Measurements from ENCODE around the gene FEM1A.
A peak's percentile ranks its signal among the peaks of the same experiment; 100 is the strongest.
"Not testable (repeated sequence)": the region's sequence is repeated elsewhere in the genome, so short reads cannot be mapped to it uniquely, and the experiment has no call there.

FEM1A gene, protein sequence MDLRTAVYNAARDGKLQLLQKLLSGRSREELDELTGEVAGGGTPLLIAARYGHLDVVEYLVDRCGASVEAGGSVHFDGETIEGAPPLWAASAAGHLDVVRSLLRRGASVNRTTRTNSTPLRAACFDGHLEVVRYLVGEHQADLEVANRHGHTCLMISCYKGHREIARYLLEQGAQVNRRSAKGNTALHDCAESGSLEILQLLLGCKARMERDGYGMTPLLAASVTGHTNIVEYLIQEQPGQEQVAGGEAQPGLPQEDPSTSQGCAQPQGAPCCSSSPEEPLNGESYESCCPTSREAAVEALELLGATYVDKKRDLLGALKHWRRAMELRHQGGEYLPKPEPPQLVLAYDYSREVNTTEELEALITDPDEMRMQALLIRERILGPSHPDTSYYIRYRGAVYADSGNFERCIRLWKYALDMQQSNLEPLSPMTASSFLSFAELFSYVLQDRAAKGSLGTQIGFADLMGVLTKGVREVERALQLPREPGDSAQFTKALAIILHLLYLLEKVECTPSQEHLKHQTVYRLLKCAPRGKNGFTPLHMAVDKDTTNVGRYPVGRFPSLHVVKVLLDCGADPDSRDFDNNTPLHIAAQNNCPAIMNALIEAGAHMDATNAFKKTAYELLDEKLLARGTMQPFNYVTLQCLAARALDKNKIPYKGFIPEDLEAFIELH

DNA sequence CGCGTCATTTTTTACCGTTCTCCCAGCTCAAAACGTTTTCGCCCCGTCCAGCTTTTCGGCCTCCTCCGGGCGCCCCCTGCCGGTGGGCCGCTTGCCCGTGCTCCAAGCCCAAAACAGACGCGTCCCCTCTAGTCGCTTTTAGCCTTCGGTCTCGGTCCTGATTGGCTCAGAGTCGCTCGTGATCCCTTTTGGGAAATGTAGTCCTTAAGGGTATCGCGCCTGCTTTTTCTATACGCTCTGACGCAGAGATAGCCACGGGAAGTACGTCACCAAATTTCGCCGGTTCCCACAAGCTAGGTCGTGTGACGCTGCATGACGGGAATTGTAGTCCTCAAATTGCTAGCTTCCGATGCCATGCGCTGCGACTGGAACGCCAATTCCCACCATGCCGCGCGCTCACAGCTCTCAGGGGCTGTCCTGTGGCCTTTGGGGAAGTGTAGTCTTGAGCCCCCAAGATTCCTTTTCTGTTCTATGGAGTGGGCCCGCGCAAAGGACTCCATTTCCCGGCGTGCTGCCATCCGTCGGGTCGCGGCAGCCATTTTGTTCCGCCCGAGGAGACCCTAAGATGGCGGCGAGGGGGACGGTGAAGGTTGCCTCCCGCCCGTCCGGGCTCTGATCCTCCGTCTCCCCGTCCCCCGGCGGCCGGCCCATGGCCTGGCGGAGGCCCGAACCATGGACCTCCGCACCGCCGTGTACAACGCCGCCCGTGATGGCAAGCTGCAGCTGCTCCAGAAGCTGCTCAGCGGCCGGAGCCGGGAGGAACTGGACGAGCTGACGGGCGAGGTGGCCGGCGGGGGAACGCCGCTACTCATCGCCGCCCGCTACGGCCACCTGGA lies at the start of gene FEM1A:
FEM1A (plus strand) TSS at position 552 of the 836 bp plus-strand sequence; CDS start at position 673, 121 bp downstream.
- peak; percentile 100 for DNase-seq

DNA sequence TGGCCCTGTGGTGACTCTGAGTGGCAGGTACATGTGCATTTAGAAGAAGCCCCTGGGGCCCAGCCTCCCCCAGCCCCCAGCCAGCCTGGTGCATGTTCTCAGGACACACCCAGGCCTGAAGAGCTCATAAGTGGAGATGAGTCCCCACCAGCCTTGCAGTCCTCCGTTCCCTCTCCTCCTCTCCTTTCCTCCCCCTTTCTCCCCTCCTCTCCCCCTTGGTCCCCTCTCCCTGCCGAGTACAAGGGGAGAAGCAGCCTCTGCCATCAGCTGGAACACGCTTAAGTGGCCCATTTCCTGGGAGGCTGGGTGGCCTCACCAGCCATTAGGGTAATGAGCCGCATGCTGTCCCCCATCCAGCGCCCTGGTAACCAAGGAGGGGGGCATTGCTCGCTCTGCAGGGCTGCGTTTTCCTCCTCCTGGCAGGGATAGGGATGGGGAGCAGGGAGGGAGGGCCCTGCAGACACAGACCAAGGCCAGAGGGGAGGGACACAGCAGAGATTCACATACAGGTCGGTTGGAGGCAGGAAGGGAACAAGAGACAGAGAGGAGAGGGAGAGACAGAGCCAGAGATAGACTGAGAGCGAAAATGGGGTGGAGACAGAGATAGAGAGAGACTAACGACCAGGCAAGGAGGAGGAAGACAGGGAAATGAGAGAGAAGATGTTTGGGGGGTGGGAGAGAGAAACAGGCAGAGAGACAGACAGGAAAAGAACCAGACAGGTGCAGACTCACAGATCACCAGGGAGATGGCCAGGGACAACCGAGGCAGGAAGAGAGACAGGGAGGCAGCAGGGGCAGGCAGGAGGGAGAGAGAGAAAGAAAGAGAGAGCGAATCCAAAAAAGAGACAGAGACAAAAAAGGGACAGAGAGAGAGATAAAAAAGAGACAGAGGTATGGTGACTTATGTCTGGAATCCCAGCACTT lies 48.5 kb upstream of the FEM1A start:
- DNase-seq = peak; percentile 21 to 74

DNA sequence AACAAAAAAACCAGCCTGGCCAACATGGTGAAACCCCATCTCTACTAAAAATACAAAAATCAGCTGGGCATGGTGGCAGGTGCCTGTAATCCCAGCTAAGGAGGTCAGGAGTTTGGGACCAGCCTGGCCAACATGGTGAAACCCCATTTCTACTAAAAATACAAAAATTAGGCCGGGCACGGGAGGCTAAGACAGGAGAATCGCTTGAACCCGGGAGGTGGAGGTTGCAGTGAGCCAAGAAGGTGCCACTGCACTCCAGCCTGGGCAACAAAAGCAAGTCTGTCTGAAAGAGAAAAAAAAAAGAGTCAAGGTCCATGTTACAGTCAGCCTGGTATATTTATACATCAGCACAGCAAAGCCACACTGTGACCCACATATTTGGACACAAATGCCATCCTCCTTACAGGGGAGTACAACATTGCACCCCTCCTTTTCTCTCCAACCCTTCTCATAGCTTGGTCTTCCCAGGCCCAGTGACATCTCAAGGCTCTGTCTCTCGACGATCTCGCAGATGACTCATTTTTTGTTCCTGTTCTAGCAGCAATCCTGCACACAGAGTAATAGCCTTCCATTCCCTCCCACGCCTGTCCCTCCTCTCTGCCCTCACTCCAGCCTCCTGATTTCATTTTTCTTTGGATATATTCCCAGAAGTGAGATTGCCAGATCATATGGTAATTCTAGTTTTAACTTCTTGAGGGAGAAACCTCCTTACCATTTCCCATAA lies 46.9 kb upstream of the FEM1A start:
- no peak for DNase-seq

DNA sequence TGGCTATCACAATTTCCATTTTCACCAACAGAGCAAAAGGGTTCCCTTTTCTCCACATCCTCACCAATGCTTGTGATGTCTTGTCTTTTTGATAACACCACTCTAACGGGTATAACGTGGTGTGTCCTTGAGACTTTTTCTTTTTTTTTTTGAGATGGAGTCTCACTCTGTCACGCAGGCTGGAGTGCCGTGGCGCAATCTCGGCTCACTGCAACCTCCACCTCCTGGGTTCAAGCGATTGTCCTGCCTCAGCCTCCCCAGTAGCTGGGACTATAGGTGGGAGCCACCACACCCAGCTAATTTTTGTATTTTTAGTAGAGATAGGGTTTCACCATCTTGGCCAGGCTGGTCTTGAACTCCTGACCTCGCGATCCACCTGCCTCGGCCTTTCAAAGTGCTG lies 46.4 kb upstream of the FEM1A start:
- DNase-seq = not testable (repeated sequence)

DNA sequence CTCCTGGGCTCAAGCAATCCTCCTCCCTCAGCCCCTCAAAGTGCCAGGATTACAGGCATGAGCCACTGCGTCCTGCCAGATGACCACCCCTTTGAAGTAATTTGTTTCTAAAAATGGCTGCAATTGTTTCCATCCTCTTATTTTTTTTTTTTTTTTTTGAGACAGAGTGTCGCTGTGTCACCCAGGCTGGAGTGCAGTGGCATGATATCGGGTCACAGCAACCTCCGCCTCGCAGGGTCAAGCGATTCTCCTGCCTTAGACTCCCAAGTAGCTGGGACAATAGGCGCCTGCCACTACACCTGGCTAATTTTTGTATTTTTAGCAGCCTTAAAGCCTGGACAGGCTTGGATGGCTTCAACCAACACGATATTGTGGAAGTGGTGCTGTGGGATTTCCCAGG lies 45.5 kb upstream of the FEM1A start:
- no peak for DNase-seq

DNA sequence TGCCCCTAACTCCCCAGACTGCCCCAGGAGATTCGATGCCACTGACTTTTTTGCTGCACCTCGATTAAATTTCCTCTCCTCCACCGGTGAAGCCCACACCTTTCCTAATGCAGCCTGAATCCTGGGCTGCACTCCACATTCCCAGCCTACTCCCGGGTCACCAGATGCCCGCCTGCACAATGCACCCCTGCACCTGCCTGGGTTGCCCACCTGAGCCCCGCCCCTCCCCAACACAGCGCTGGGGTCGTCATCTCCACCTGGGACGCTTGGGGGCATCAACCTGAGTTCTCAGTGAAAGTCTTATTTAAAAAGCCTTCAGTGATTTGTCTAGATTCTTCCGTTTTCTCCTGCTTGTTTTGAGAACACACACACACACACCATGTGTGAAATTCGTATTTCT lies 43.3 kb upstream of the FEM1A start:
- DNase-seq = no peak

DNA sequence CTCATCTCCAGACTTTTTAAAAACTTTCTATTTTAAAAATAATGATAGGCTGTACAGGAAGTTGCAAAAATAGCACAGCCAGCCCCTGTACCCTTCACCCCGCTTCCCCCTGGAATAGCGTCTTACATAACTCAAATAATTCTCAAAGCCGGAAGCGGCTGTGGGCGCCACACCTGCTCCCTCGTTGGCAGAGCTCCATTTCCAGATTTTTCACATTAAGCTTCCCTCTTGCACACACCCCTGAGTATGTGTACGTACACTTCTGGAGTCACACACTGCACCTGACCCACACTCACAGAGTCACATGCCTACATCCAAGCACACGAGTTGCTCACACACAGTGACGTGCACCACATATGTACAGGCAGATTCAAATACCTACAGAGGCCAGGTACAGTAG lies 42.9 kb upstream of the FEM1A start:
- DNase-seq = no peak

DNA sequence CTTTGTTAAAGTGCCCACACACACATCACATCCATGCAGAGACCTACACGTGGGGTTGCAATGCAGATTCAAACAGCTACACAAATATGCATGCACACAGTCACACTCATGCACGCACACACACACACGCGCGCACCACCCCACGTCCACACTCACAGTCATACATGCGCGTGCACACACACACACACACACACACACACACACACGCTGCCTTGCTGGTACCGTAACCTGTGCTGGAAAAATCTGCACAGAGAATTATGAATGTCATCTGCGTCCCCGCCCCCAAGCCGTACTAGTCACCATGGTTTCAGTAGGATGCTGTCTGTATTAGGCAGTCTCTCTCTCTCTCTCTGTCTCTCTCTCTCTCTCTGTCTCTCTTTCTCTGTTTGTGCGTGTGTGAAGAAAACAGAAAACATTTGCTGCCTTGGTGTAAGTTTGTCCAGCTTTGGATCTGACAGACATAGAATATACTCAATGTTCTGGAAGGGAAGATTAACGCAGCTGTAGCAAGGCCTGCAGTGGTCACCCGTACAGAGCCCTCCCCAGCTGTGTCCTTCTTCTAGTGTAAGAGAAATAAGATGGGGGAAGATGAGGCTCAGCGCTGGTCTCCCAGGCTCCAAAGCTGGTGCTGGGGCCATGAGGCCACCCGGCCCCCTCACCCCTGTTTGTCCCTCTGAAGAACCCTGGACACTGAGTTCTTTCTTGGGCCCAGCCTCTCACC lies 41.5 kb upstream of the FEM1A start:
- DNase-seq = no peak

DNA sequence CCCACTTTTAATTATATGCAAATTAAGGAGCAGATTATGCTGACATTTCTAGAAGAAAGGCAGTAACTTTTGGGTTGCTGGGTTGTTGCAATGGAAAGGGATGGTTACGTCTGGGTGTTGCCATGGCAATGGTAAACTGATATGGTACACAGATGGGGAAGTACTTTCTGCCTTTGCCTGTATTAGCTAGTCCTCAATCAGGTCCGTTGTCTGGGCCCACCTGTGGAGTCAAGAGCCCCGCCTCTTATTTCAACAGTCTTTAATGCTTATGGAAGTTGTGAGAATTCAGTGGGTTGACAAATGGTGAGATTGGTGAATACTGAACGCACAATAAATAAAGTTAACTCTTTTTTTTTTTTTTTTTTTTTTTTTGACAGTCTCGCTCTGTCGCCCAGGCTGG lies 37.3 kb upstream of the FEM1A start:
- DNase-seq = peak; percentile 82 to 97

DNA sequence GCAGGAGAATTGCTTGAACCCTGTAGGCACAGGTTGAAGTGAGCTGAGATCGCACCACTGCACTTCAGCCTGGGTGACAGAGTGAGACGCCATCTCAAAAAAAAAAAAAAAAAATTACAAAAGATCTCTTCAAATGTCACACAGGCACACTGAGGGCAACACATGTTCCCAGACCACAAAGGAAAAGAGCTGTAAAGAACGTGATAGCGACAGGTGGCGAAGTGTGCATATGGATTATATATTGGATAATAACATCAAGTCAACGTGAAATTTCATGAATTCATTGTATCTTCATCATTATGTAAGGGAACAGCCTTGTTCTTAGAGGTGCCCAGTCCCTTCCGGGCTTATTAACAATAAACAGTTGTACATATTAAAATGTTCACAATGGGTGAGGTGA lies 36.1 kb upstream of the FEM1A start:
- DNase-seq = no peak

DNA sequence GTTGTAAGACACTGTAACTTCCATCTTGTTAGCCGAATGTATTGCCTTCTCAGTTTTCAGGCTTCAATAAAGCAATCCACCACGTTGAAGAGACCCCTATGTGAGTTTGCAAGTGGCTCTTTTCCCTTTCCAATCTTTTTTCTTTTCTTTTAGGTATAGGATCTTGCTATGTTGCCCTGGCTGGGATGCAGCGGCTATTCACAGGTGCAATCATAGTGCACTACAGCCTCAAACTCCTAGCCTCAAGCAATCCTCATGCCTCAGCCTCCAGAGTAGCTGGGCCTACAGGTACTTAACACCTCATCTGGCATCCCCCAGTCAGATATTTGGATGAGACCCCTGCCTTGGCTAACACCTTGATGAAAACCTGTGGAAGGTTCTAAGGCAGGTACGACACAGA lies 33.5 kb upstream of the FEM1A start:
- no peak for DNase-seq

DNA sequence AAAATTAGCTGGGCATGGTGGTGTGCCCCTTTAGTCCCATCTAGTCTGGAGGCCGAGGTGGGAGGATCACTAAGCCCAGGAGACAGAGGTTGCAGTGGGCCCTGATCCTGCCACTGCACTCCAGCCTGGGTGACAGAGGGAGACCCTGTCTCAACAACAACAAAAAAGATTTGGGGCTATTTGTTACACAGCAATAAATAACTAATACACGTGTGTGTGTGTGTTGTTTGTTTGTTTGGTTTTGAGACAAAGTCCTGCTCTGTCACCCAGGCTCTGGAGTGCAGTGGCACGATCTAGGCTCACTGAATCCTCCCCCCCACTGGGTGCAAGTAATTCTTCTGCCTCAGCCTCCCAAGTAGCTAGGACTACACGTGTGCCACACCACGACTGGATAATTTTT lies 32.9 kb upstream of the FEM1A start:
- DNase-seq = no peak

DNA sequence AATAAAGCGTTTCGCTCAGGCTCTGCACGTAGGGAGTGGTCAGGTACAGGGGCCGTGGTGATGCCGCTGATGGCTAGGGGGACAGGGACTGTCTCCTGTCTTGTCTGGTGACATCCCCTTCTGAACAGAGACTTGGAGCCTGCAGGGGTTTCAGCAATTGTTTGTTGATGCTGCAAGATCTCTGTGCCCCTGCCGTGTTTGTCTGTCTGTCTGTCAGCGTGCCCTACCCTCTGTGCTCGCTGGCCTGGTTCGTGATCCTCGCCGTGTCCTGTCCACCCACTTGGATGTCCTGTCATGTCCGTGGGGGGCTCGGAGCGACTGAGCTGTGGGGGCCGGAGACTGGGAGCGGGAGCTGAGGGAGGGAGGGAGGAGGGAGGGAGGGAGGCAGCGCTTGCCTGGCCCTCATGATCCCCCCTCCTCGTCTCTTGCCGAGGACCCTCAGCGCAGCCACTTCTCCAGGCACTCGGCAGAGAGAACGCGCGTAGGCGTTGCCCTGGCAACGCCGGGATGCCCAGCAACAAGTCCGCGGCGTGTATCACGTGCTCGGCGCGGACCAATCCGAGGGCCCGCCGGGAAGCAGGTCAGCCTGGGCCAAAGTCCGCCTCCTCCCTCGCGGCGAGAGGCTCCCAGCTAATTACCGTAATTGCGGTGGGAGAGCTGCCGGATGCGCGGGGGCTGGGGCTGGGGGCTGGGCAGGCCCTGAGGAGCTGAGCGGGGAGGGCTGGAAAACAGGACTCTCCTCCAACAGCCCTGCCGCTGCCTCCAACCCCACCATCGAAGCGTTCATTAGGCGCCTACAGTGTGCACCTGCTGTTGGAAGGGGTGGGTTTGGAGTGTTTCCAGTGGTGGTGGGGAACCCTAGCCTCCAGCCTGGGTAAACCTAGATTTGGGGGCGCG lies 31.9 kb upstream of the FEM1A start:
- peak; percentile 95 to 99 for DNase-seq

DNA sequence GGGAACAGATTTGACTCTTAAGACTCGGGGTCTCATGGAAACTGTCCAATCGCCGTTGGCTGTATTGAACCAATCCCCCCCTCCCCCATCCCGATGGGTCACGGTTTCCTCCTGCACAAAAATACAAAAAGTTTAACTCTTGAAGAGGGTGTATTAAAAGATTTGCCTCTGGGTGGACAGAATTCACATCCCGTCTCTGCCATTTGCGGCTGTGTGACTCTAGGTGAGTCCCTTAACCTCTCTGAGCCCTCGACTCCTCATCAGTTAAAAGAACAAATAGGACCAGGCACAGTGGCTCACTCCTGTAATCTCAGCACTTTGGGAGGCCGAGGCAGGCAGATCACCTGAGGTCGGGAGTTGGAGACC lies 31.3 kb upstream of the FEM1A start:
- no peak for DNase-seq

DNA sequence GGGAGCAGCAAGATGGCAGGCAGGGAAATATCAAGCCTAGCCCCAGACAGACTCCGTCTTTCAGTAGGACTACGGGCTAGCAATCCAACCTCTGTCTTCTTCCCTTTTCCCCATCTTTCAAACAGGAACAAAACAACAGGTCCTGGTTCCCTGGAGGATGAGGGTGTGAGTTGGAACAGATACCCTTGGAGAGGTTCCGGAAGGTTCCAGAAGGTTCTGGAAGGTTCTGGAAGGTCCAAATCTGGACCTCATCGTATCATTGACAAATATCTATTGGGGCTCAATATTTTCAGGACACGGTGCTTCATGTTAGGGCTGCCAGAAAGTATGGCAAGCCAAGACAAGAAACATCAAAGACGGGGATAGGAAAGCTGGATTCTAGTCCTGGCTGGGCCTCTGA lies 28.5 kb upstream of the FEM1A start:
- no peak for DNase-seq

DNA sequence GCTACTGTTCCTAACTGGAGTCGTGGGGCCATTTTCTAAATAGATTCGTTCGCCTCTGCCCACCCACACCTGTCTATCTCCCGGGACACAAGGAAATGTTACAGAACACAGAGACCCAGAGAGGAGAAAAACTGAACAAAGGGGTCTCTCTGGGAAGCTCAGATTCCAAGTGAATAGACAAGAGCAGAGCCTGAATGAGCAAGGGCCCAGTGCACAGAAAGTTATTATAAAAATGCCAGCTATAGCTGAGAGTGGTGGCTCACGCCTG lies 27.2 kb upstream of the FEM1A start:
- DNase-seq = no peak

DNA sequence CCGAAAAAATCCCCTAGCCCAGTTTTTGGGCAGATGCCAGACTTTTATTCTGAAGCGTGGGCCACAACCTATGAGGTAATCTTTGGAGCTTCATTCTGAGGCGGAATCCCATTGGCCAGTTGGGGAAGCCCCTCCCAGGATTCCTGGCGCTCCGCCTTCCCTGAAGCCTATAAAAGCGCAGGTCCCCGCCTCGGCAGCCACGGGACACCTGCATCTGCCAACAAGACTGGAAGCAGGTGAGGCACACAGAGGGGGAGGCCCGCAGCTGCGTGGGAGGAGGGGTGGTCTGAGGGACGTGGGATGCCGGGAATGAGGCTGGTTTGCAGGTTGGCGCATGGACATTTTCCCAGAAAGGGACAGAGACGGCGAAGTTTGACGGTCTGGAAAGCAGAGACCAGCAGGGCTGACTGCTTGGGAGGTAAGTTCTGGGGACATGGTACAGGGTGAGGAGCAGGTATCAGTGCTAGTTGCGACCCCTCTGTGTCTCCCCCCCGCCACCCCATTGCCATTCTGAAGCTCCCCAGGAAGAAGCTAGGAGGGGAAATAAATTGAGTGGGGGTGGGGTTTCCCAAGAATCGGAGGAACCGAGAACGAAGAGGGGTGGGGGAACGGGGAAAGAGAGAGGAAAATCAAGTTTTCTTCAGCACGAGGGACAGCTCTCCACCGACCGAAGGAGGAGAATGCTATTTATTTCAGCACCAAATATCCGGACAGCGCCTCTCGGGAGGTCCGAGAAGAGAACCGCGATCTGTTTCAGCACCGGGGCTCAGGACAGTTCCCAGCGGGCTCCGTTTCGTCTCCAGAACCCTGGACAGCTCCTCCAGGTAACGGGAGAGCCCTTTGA lies 22.4 kb upstream of the FEM1A start:
- peak; percentile 93 to 98 for DNase-seq

DNA sequence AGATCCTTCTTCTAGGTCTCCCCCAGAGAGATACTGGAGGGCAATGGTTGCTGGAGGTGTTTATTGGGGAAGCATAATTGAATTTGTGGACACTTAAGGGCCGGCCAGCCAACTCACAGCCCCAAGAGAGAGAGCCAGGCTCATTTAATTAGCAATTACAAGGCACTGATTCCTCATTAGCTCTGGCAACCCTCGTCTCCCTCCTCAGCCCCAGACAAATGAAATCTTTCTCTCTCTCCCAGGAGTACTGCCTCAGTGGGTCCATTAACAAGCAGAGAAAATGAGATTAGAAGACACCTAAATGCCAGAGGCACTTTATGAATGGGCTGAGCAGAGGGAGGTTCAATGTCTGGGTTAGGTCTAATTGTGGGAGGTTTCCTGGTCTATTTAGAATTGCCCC lies 19.0 kb upstream of the FEM1A start:
- no peak for DNase-seq

DNA sequence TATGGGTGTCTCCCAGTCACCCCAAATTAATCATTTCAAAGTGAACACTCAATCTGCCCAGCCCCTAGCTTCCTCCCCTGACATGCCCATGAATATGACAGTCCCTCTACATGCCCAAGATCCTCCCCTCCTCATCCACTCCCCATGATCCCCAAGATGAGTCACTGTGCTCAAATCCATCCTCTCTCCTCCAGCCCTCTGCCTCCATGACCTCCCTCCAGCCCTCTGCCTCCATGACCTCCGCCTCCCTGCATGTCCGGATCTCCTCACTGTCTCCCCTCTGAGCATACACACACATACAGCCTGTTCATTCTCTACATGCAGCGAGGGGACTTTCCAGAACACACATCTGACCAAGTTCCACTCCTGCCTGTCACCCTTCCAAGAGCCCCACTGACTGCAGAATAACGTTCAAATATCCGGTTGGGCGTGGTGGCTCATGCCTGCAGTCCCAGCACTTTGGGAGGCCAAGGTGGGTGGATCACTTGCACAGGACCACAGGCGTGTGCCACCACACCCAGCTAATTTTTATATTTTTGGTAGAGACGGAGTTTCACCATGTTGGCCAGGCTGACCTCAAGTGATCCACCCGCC lies 18.4 kb upstream of the FEM1A start:
- DNase-seq = no peak

Data from NCI-H524 (cell line).